Endothelial cell of umbilical vein (primary cell): ENCODE measurements around the gene PHTF1. TPM values are rescaled to one million over a fixed set of nuclear protein-coding genes. Genes with fewer than 3 reads are reported as not detected.

Experiments
- BruUV-seq: library from RNA; stranded (reverse); fragments of 400-500 nt; replicated peaks from 2 replicates; lab custom pipeline; 2021; lab: Mats Ljungman, UMichigan
- CTCF ChIA-PET: fragments of 300-600, 350-600 bp; sonication (Branson Sonifier 250); formaldehyde crosslinking; loops from one replicate; lab custom pipeline; 2021; ENCODE audit warnings: antibody characterized with exemption, inconsistent platforms; lab: Charles Lee
- POLR2A ChIA-PET: fragments of 300-600, 350-600 bp; sonication (Branson Sonifier 250); formaldehyde crosslinking; loops from one replicate; lab custom pipeline; 2021; ENCODE audit warnings: antibody characterized with exemption, inconsistent platforms; lab: Charles Lee
- DNase-seq: peaks from one replicate; pipeline ENCODE4 v3.0.0-alpha.2; 2011; ENCODE audit warnings: low read depth, low spot score
- FAIRE-seq: peaks from 2 replicates; lab custom pipeline; 2011; peaks lifted over from hg19 to GRCh38; lab: Jason Lieb, UNC
- H2AFZ ChIP-seq: 2 replicates; pipeline ENCODE4 v1.6.0; 2012; ENCODE audit warnings: low read depth, low read length, control low read depth, inconsistent platforms
- H3K27ac ChIP-seq: 2 replicates; pipeline ENCODE4 v1.5.1; 2011; ENCODE audit warnings: low read depth, mild to moderate bottlenecking, control low read depth, low read length, moderate library complexity; ENCODE audit not compliant: insufficient read depth
- H3K27me3 ChIP-seq, 2 experiments: 2 replicates each; pipeline versions ENCODE4 v1.6.0 to v1.6.1; 2011; ENCODE audit warnings: low read length in 2 of 2, mixed read lengths in 1 of 2; ENCODE audit not compliant: control insufficient read depth in 2 of 2, insufficient read depth in 2 of 2
- H3K36me3 ChIP-seq, 2 experiments: 2 replicates in 1 of 2; 3 replicates in 1 of 2; pipeline ENCODE4 v1.5.1; 2011; ENCODE audit warnings: low read length in 2 of 2, mild to moderate bottlenecking in 1 of 2, moderate library complexity in 1 of 2; ENCODE audit not compliant: control insufficient read depth in 2 of 2, insufficient read depth in 2 of 2; ENCODE audit errors: extremely low read depth in 1 of 2
- H3K4me1 ChIP-seq: 3 replicates; pipeline ENCODE4 v1.5.1; 2011; ENCODE audit warnings: mild to moderate bottlenecking, low read length; ENCODE audit not compliant: control insufficient read depth, insufficient read depth; ENCODE audit errors: extremely low read depth
- H3K4me2 ChIP-seq: 2 replicates; pipeline ENCODE4 v1.6.1; 2011; ENCODE audit warnings: low read length, control low read depth, mixed read lengths; ENCODE audit not compliant: insufficient read depth
- H3K4me3 ChIP-seq, 3 experiments: fragments of 200-600 bp in 1 of 3; sonication (generic), shearing (Covaris generic) in 1 of 3; replicated peaks in 1 of 3; 2 replicates each; pipeline ENCODE4 v1.5.1; 2011 to 2016; ENCODE audit warnings: control low read depth in 3 of 3, low read length in 3 of 3, mild to moderate bottlenecking in 2 of 3, inconsistent platforms in 1 of 3, low read depth in 1 of 3, moderate library complexity in 1 of 3; ENCODE audit not compliant: insufficient read depth in 1 of 3
- H3K79me2 ChIP-seq: 2 replicates; pipeline ENCODE4 v1.6.0; 2012; ENCODE audit warnings: low read length, inconsistent platforms; ENCODE audit not compliant: control insufficient read depth, insufficient read depth
- H3K9ac ChIP-seq: replicated peaks from 2 replicates; pipeline ENCODE3; 2011; ENCODE audit warnings: low read length, control low read depth; ENCODE audit not compliant: insufficient read depth; ENCODE audit errors: extremely low read depth
- H3K9me1 ChIP-seq: replicated peaks from 3 replicates; pipeline ENCODE4 v1.6.0; 2011; ENCODE audit warnings: mild to moderate bottlenecking, low read length; ENCODE audit not compliant: control insufficient read depth, insufficient read depth; ENCODE audit errors: extremely low read depth
- H3K9me3 ChIP-seq: replicated peaks from 2 replicates; pipeline ENCODE4 v1.5.1; 2012; ENCODE audit warnings: low read length, inconsistent platforms; ENCODE audit not compliant: control insufficient read depth, insufficient read depth
- H4K20me1 ChIP-seq: replicated peaks from 2 replicates; pipeline ENCODE3; 2011; ENCODE audit warnings: mild to moderate bottlenecking, low read length; ENCODE audit not compliant: control insufficient read depth, insufficient read depth; ENCODE audit errors: extremely low read depth
- CTCF ChIP-seq, 2 donors: IDR thresholded peaks; 1 replicate in 1 of 2; 2 replicates in 1 of 2; pipeline ENCODE4 v1.5.1; 2011; ENCODE audit warnings: low read length in 2 of 2, mild to moderate bottlenecking in 2 of 2, moderate library complexity in 2 of 2, control low read depth in 1 of 2, inconsistent platforms in 1 of 2, low read depth in 1 of 2; ENCODE audit not compliant: insufficient read depth in 1 of 2; ENCODE audit errors: extremely low read depth in 1 of 2
- EZH2 ChIP-seq: IDR thresholded peaks from 2 replicates; pipeline ENCODE4 v1.6.1; 2012; ENCODE audit warnings: borderline replicate concordance, low read depth, mild to moderate bottlenecking, moderate library complexity, low read length, inconsistent platforms; ENCODE audit not compliant: severe bottlenecking
- FOS ChIP-seq: IDR thresholded peaks from 2 replicates; pipeline ENCODE4 v1.6.1; 2011; ENCODE audit warnings: mild to moderate bottlenecking, low read length, moderate library complexity, borderline replicate concordance; ENCODE audit not compliant: insufficient read depth
- GATA2 ChIP-seq: IDR thresholded peaks from 2 replicates; pipeline ENCODE4 v1.7.0; 2011; ENCODE audit warnings: low read depth, mild to moderate bottlenecking, moderate library complexity, mixed read lengths, low read length; ENCODE audit not compliant: insufficient read length, insufficient read depth
- JUN ChIP-seq: IDR thresholded peaks from 2 replicates; pipeline ENCODE4 v1.6.1; 2011; ENCODE audit warnings: borderline replicate concordance, low read depth; ENCODE audit not compliant: insufficient read length, insufficient read depth
- MAX ChIP-seq: IDR thresholded peaks from 2 replicates; pipeline ENCODE4 v1.6.1; 2011; ENCODE audit not compliant: insufficient read depth, insufficient read length
- MYC ChIP-seq: IDR thresholded peaks from one replicate; pipeline ENCODE4 v1.6.1; 2011; ENCODE audit warnings: mild to moderate bottlenecking, low read depth, low read length
- POLR2A ChIP-seq: IDR thresholded peaks from 2 replicates; pipeline ENCODE4 v1.6.1; 2012; ENCODE audit warnings: low read depth, mild to moderate bottlenecking, control low read depth, low read length
- POLR2AphosphoS5 ChIP-seq: IDR thresholded peaks from 2 replicates; pipeline ENCODE4 v1.6.1; 2012; ENCODE audit warnings: low read depth, mild to moderate bottlenecking, control low read depth, low read length, moderate library complexity; ENCODE audit not compliant: insufficient read depth
- dilution Hi-C: fragments of 300-500 bp; cut with MboI; formaldehyde crosslinking; loops from one replicate; pipeline ENCODE4 v1.15.0; 2019; ENCODE audit warnings: low sequenced_read_pairs; ENCODE audit not compliant: extremely low pct_ligation_motif_present
- intact Hi-C: fragments of 100-400 bp; cut with micrococcal nuclease; formaldehyde crosslinking; loops from one replicate; pipeline ENCODE4 v1.10.0; 2022
- polyA plus RNA-seq, 4 experiments: library from polyadenylated mRNA; depleted of rRNA in 3 of 4; stranded (reverse) in 3 of 4; unstranded in 1 of 4; fragments of >200 nt; gene quantifications; 2 replicates each; pipeline versions ENCODE4 v1.2.1 to v1.2.3, GENCODE V29; 2011 to 2012; ENCODE audit warnings: missing spikeins in 1 of 4
- total RNA-seq: library from RNA; stranded (reverse); gene quantifications from 2 replicates; pipeline ENCODE4 v1.2.3, GENCODE V29; 2021

The PHTF1 gene
- total and polyA plus RNA-seq, 2 donors (not counting 3 experiments of a cell fraction or from before 2014, with no cell fraction given), result 26.3 to 62.6 TPM

GRCh38 chr1:113653741-113654140, 105.5 kb downstream of the PHTF1 start:
- no peaks in the 10 kb centered on the region for H3K9me3 ChIP-seq
- no peak overlapping the region for H3K27ac ChIP-seq
- H3K79me2 ChIP-seq, result no peaks in the 10 kb centered on the region
- no peak for FAIRE-seq
- CTCF ChIA-PET, result interaction anchor here (1.7 kb wide), 1 partner anchor 9 kb away, joined by 5 read pairs; no protein-coding TSS in a partner anchor
- no peaks in the 10 kb centered on the region for H3K36me3 ChIP-seq
- no peak overlapping the region for H3K9ac ChIP-seq
- no peak overlapping the region for H3K4me3 ChIP-seq
- H4K20me1 ChIP-seq, result no peaks in the 10 kb centered on the region
- TF ChIP-seq CTCF (IDR thresholded peaks at IDR 0.05; ENCODE audit: extremely low read depth in 1 of 2, insufficient read depth in 1 of 2, low read depth in 1 of 2, low read length in 2 of 2) (no peak), GATA2 (no peak), EZH2 (no peak), JUN (no peak), FOS (no peak), MAX (no peak), POLR2AphosphoS5 (no peak), MYC (no peak), POLR2A (no peak)
- H3K9me1 ChIP-seq, result no peaks in the 10 kb centered on the region
- no peaks in the 10 kb centered on the region for H3K27me3 ChIP-seq
- intact Hi-C loops, result no loop called here
- DNase-seq, result no peak
- no peak overlapping the region for H2AFZ ChIP-seq
- no peak overlapping the region for H3K4me2 ChIP-seq
- BruUV-seq, result no TSS peak
- dilution Hi-C loops, result no loop called here
- POLR2A ChIA-PET, result no interaction called here
- H3K4me1 ChIP-seq, result peaks cover 4% of the 10 kb centered on the region
